RWPE2 (cell line): ENCODE data around the gene CXCR1.

Experiments
- ATAC-seq: fragments of 200-7000 bp; cut with Tn5 transposase; 3 replicates; pipeline ENCODE4 v1.9.1; 2021; ENCODE audit warnings: low read depth
- DNase-seq: peaks from one replicate; pipeline ENCODE4 v3.0.0-alpha.2; 2020; ENCODE audit warnings: low spot score
- H3K27ac ChIP-seq: fragments of 450-650 bp; 2 replicates; pipeline ENCODE4 v1.5.1; 2017; ENCODE audit warnings: mild to moderate bottlenecking; ENCODE audit not compliant: poor library complexity, severe bottlenecking
- H3K27me3 ChIP-seq: fragments of 250-450 bp; sonication (Bioruptor Pico); 2 replicates; pipeline ENCODE4 v1.5.1; 2021; ENCODE audit warnings: mild to moderate bottlenecking, moderate library complexity; ENCODE audit not compliant: insufficient read depth, poor library complexity, severe bottlenecking
- H3K36me3 ChIP-seq: fragments of 250-450 bp; sonication (Bioruptor Pico); 2 replicates; pipeline ENCODE4 v1.5.1; 2020; ENCODE audit warnings: low read depth, mild to moderate bottlenecking, moderate library complexity
- H3K4me1 ChIP-seq: fragments of 250-450 bp; sonication (Bioruptor Pico); 2 replicates; pipeline ENCODE4 v1.5.1; 2021; ENCODE audit warnings: mild to moderate bottlenecking, moderate library complexity; ENCODE audit not compliant: insufficient read depth, poor library complexity, severe bottlenecking
- H3K4me3 ChIP-seq: fragments of 250-450 bp; sonication (Bioruptor Pico); 2 replicates; pipeline ENCODE4 v1.5.1; 2021; ENCODE audit warnings: mild to moderate bottlenecking, moderate library complexity; ENCODE audit not compliant: severe bottlenecking
- H3K9me3 ChIP-seq: fragments of 250-450 bp; sonication (Bioruptor Pico); 2 replicates; pipeline ENCODE4 v1.5.1; 2021; ENCODE audit warnings: mild to moderate bottlenecking, moderate library complexity; ENCODE audit not compliant: severe bottlenecking
- CTCF ChIP-seq: fragments of 450-650 bp; IDR thresholded peaks from one replicate; pipeline ENCODE4 v1.5.1; 2017; ENCODE audit warnings: mild to moderate bottlenecking, moderate library complexity; ENCODE audit not compliant: poor library complexity, severe bottlenecking

The CXCR1 gene

GRCh38 chr2:218168016-218168415 is 1.3 kb upstream of the CXCR1 start:
- no peaks in the 10 kb centered on the region for H3K9me3 ChIP-seq
- ATAC-seq (no peak), DNase-seq (no peak)
- no peaks in the 10 kb centered on the region for H3K27me3 ChIP-seq
- H3K36me3 ChIP-seq, result no peaks in the 10 kb centered on the region
- no peak overlapping the region for H3K4me3 ChIP-seq
- H3K4me1 ChIP-seq, result peaks cover 6% of the 10 kb centered on the region
- no peak overlapping the region for H3K27ac ChIP-seq
- TF ChIP-seq CTCF, result no peak

- DNase-seq (no peak), ATAC-seq (no peak)
- Histone ChIP-seq H3K27ac (no peak overlapping the region), H3K4me3 (no peak overlapping the region), H3K9me3 (no peaks in the 10 kb centered on the region), H3K27me3 (no peaks in the 10 kb centered on the region), H3K4me1 (peaks cover 6% of the 10 kb centered on the region), H3K36me3 (no peaks in the 10 kb centered on the region)
- no peak for TF ChIP-seq CTCF
These were observed 3.9 kb downstream of the CXCR1 start for GRCh38 chr2:218162814-218163213.

- H3K4me1 ChIP-seq, result peaks cover 2% of the 10 kb centered on the region
- no peaks in the 10 kb centered on the region for H3K36me3 ChIP-seq
- H3K4me3 ChIP-seq, result no peak overlapping the region
- H3K9me3 ChIP-seq, result no peaks in the 10 kb centered on the region
- H3K27ac ChIP-seq, result no peak overlapping the region
- no peak for TF ChIP-seq CTCF
- DNase-seq, result no peak
- H3K27me3 ChIP-seq, result no peaks in the 10 kb centered on the region
- 0 out of 3 replicates have a peak, but pooled peaks have one; percentile 36 for ATAC-seq
These were observed 5.1 kb downstream of the CXCR1 start for GRCh38 chr2:218161644-218162043.

- H3K4me3 ChIP-seq, result no peak overlapping the region
- H3K27me3 ChIP-seq, result no peaks in the 10 kb centered on the region
- ATAC-seq (no peak), DNase-seq (no peak)
- H3K4me1 ChIP-seq, result peaks cover 14% of the 10 kb centered on the region
- no peak overlapping the region for H3K27ac ChIP-seq
- H3K36me3 ChIP-seq, result no peaks in the 10 kb centered on the region
- no peaks in the 10 kb centered on the region for H3K9me3 ChIP-seq
- no peak for TF ChIP-seq CTCF
These were observed 10.7 kb downstream of the CXCR1 start for GRCh38 chr2:218155953-218156479.

GRCh38 chr2:218152777-218153176 is 14.0 kb downstream of the CXCR1 start:
- H3K9me3 ChIP-seq, result no peaks in the 10 kb centered on the region
- ATAC-seq (peak; percentile 99), DNase-seq (peak; percentile 86)
- H3K4me3 ChIP-seq, result no peak overlapping the region
- H3K4me1 ChIP-seq, result peaks cover 14% of the 10 kb centered on the region
- no peak for TF ChIP-seq CTCF
- H3K27ac ChIP-seq, result peak overlapping the region; percentile 36
- no peaks in the 10 kb centered on the region for H3K27me3 ChIP-seq
- H3K36me3 ChIP-seq, result no peaks in the 10 kb centered on the region
